22Rv1 (cell line): ENCODE results near the gene SH3BP5L.
"Not testable (repeated sequence)": the region's sequence is repeated elsewhere in the genome, so short reads cannot be mapped to it uniquely, and the experiment has no call there.

Experiments
- H3K27ac ChIP-seq: fragments of 450-650 bp; 2 replicates; pipeline ENCODE4 v1.5.1; 2017
- ZFX ChIP-seq: fragments of 450-650 bp; IDR thresholded peaks from 2 replicates; pipeline ENCODE4 v1.6.1; 2017; ENCODE audit warnings: antibody characterized with exemption, borderline replicate concordance
- TF ChIP-seq, protein P1 (sequence below): fragments of 450-650 bp; IDR thresholded peaks from 2 replicates; pipeline ENCODE4 v1.5.1; 2017; ENCODE audit warnings: mild to moderate bottlenecking

The SH3BP5L gene

DNA sequence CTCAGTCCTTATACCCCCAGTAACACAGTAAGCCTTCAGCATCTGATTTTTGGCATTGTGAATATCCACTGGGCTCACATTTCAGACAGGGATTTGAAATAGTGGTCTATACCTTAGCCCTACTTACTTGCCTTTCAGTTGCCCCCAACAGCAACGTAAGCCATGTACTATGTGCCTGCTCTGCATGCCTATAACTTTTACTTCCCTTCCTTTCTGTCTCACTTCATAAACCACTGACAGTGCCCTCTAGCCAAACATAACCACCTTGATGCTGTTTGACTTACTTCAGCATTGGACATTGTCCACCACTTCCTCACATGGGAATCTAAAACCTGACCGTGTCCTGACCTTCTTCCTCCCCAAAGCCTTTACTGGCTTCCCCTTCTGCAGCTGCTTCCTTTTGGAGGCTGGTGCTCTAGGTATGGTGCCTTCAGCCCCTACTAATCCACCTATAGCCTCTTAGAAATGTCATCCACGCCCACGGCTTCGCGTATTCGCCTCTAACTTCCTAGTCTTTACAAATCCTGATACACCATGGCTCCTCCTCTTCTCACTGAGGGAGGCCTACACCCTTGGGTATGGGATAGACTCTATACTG is 8.7 kb upstream of the SH3BP5L start:
- no peak overlapping the region for H3K27ac ChIP-seq
- TF ChIP-seq ZFX: no peak
- TF ChIP-seq, protein P1, sequence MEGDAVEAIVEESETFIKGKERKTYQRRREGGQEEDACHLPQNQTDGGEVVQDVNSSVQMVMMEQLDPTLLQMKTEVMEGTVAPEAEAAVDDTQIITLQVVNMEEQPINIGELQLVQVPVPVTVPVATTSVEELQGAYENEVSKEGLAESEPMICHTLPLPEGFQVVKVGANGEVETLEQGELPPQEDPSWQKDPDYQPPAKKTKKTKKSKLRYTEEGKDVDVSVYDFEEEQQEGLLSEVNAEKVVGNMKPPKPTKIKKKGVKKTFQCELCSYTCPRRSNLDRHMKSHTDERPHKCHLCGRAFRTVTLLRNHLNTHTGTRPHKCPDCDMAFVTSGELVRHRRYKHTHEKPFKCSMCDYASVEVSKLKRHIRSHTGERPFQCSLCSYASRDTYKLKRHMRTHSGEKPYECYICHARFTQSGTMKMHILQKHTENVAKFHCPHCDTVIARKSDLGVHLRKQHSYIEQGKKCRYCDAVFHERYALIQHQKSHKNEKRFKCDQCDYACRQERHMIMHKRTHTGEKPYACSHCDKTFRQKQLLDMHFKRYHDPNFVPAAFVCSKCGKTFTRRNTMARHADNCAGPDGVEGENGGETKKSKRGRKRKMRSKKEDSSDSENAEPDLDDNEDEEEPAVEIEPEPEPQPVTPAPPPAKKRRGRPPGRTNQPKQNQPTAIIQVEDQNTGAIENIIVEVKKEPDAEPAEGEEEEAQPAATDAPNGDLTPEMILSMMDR: no peak

DNA sequence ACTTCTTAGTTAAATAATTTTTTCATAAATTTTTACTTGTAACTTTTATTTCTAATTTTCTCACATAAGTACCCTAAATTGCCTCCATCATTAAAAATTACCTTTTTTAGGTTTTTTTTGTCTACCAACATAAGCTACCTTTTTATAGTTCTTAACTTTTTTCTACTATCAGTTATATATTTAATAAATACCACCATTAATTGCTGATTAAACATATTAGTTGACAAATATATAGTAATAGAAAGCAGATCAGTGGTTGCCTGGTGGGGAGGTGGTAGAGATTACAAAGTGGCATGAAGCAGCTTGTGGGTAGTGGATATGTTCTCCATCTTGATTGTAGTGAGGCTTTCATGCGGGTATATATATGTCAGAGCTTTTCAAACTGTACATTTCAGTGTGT is 6.1 kb upstream of the SH3BP5L start:
- no peak overlapping the region for H3K27ac ChIP-seq
- TF ChIP-seq ZFX: no peak
- TF ChIP-seq, protein P1: no peak

DNA sequence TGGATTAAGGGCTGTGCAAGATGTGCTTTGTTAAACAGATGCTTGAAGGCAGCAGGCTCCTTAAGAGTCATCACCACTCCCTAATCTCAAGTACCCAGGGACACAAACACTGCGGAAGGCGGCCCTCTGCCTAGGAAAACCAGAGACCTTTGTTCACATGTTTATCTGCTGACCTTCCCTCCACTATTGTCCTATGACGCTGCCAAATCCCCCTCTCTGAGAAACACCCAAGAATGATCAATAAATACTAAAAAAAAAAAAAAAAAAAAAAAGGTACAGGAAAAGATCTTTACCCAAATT is 5.0 kb upstream of the SH3BP5L start:
- not testable (repeated sequence) for H3K27ac ChIP-seq

DNA sequence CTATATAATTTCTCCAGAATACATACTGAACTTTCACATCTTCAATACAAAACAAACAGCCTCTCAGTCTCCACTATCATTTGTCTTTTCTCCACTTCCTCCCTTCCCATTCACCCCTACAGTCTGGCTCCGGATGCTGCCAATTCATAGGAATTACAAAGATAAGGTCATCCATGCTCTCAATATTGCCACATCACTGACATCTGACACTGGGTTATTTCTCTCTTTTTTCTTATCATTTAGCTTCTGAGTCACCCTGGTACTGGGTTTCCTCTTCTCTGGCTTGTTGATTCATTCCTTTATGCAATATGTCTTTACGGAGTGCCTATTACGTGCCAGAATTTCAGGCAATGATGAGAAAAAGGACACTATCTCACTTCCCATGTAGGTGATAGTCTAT is 3.1 kb upstream of the SH3BP5L start:
- H3K27ac ChIP-seq: no peak overlapping the region
- TF ChIP-seq ZFX: no peak
- TF ChIP-seq, protein P1: no peak

DNA sequence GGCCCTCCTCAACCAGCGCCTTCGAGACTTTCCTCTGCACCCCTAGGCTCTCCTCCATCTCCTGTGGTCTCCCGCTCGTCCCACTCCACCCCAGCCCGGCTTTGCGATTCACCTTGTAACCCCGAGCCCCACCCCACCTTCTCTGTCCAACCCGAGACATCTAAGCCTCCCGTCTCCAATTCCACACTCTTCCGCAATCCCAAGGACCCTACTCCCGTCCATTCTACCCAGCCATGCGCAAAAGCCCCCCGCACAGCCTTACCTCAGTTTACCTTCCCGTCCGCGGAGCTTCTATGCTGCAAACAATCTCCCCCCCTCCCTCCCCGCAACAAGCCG is 174 bp downstream of the SH3BP5L start:
- TF ChIP-seq, protein P1: no peak
- no peak for TF ChIP-seq ZFX
- H3K27ac ChIP-seq: peak overlapping the region; percentile 90

DNA sequence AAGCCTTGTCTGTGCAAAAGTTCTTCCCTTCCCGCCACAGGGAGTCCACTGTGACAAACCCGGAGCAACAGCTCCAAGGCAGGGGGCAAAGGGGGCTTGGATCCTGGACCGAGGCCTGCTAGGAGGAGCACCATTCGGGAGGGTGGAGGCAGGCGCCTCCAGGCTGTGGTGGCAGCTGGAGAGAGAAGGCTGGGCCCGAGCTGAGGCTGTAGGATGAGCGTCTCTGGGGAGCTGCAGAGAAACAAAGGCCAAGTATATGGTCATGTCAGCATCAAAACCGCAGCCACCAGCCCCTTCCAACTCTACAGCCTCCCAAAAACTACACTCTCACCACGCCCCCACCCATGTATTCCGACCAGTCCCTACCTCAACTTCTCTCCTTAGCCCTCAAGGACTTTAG is 579 bp downstream of the SH3BP5L start:
- H3K27ac ChIP-seq: peak overlapping the region; percentile 90
- TF ChIP-seq ZFX: no peak
- TF ChIP-seq, protein P1: no peak

DNA sequence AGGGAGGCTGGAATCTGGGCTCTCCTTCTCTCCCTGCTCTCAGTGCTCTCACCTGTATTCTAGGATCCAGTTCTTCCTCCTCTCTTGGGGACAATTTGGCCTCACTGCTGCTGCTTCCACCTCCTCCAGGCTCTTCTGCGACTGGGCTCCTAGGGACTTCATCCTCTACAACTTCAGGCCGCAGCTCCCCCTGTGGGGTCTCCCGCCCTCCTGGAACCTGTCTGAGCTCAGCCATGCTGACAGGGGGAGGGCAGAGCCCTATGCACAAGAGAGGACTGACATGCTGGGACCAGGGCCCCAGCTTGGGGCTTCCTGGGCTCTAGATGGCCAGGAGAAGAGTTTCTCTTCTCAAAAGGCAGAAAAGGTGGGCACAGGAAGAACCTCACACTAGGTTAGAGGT is 1.0 kb downstream of the SH3BP5L start:
- TF ChIP-seq, protein P1: no peak
- no peak for TF ChIP-seq ZFX
- H3K27ac ChIP-seq: no peak overlapping the region

DNA sequence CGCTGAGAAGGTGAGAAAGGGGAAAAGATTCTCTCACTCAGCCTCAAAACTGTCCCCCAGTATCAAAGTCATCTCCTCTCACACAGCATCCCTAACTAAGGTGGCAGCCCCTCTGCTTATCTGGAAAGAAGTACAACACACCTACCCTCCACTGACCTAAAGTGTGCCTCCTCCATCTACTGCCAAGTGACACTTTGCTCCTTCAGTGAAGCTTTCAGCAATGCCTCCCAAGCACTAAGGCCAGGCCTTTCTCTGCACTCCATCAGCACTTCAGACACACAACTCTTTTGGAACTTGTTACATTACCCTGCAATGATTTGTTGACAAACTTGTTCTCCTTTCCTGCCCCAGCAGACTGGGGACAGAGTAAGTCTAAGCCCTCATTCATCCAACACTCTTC is 1.4 kb downstream of the SH3BP5L start:
- TF ChIP-seq ZFX: no peak
- TF ChIP-seq, protein P1: no peak
- H3K27ac ChIP-seq: no peak overlapping the region
